ENCODE data around the gene ATP8B3.

DNA sequence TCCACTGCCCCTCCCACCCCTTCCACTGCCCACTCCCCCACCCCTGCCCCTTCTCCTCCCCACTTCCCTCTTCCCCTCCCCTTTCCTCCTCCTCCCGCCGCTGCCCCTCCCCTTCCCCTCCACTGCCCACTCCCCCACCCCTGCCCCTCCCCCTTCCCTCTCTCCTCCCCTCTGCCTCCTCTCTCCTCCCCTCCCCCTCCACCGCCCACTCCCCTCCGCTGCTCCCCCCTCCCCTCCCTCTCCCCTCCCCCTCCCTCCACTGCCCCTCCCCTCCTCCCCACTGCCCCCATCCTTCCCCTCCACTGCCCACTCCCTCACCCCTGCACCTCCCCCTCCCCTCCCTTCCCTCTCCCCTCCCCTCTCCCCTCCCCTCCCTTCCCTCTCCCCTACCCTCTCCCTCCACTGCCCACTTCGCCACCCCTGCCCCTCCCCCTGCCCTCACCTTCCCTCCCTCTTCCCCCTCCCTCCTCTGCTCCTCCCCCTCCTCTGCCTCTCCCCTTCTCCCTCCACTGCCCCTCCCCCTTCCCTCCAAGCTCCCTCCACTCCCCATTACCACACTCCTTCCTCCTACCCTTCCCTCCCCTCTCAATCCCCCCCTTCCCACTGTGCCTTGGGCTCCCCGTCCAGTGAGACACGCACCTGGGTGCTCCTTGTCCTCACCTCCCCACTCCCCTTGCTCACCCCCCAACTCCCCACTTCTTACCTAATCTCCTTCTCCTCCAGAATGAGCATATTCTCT lies 21.9 kb downstream of the ATP8B3 start:
- TF ChIP-seq EP300 (IDR thresholded peaks at IDR 0.05; ENCODE audit: borderline replicate concordance), result no peak
- TF ChIP-seq, protein P1, sequence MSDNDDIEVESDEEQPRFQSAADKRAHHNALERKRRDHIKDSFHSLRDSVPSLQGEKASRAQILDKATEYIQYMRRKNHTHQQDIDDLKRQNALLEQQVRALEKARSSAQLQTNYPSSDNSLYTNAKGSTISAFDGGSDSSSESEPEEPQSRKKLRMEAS (IDR thresholded peaks at IDR 0.05), result no peak
- no peak for TF ChIP-seq ZBTB7A (IDR thresholded peaks at IDR 0.05; ENCODE audit: low read depth)
- TF ChIP-seq CREB1 (IDR thresholded peaks at IDR 0.05; ENCODE audit: low read depth), result no peak
- TF ChIP-seq FOXM1 (IDR thresholded peaks at IDR 0.05; ENCODE audit: borderline replicate concordance, low read depth), result no peak
- TF ChIP-seq TCF12 (IDR thresholded peaks at IDR 0.05; ENCODE audit: low read depth), result no peak

All from Ishikawa (cell line).